NCI-H2029 treated with DMSO at 0.1 percent for 48 hours (cell line): ENCODE measurements around the gene ASB16.

Source experiments
- DNase-seq: peaks from one replicate; lab custom pipeline; 2025; lab: John Stamatoyannopoulos, UW

ASB16 gene

GRCh38 chr17:44209786-44210341 lies 39.4 kb downstream of the ASB16 start:
- DNase-seq = no peak

GRCh38 chr17:44210342-44211192 lies 40.1 kb downstream of the ASB16 start:
- peak; percentile 26 for DNase-seq

GRCh38 chr17:44211281-44212265 lies 41.1 kb downstream of the ASB16 start:
- DNase-seq = no peak

- DNase-seq = no peak
These were observed 42.3 kb downstream of the ASB16 start for GRCh38 chr17:44212507-44213402.

- DNase-seq = no peak
These were observed 43.1 kb downstream of the ASB16 start for GRCh38 chr17:44213403-44214229.

GRCh38 chr17:44214230-44214494 lies 43.7 kb downstream of the ASB16 start:
- no peak for DNase-seq

GRCh38 chr17:44214896-44215295 lies 44.4 kb downstream of the ASB16 start:
- DNase-seq = no peak

- no peak for DNase-seq
These were observed 45.7 kb downstream of the ASB16 start for GRCh38 chr17:44216173-44216572.

GRCh38 chr17:44216694-44217093 lies 46.2 kb downstream of the ASB16 start:
- DNase-seq = no peak

- no peak for DNase-seq
These were observed 47.3 kb downstream of the ASB16 start for GRCh38 chr17:44217738-44218343.

GRCh38 chr17:44218344-44219107 lies 48.0 kb downstream of the ASB16 start:
- DNase-seq = peak; percentile 34

GRCh38 chr17:44219108-44219615 lies 48.7 kb downstream of the ASB16 start:
- no peak for DNase-seq

- DNase-seq = no peak
These were observed 49.2 kb downstream of the ASB16 start, which contains the start of gene UBTF for GRCh38 chr17:44219616-44220212. Gene UBTF (minus strand): TSS chr17:44219675. CDS start chr17:44218229, 1,446 bp downstream.

GRCh38 chr17:44220213-44221083 lies 49.9 kb downstream of the ASB16 start:
- DNase-seq = no peak

GRCh38 chr17:44221084-44221861 lies 50.8 kb downstream of the ASB16 start:
- DNase-seq = peak; percentile 45

GRCh38 chr17:44221862-44222111 lies 51.3 kb downstream of the ASB16 start:
- DNase-seq = no peak
